OCI-LY1 (cell line): ENCODE results near the gene SLC17A9.

Experiments
- H2AFZ ChIP-seq: fragments of 200-600 bp; sonication (generic), shearing (Covaris generic); 2 replicates; pipeline ENCODE4 v1.6.0; 2014; ENCODE audit warnings: antibody characterized with exemption, mild to moderate bottlenecking, low read length
- H3F3A ChIP-seq: fragments of 200-600 bp; sonication (generic), shearing (Covaris generic); 2 replicates; pipeline ENCODE4 v1.6.0; 2014; ENCODE audit warnings: mild to moderate bottlenecking, antibody characterized with exemption, low read length, moderate library complexity; ENCODE audit not compliant: insufficient read depth
- H3K27ac ChIP-seq: fragments of 200-600 bp; sonication (generic); 2 replicates; pipeline ENCODE4 v1.5.1; 2014; ENCODE audit warnings: low read length, mixed run types, mild to moderate bottlenecking, low read depth; ENCODE audit not compliant: poor library complexity, severe bottlenecking
- H3K27me3 ChIP-seq: fragments of 200-600 bp; sonication (generic); 2 replicates; pipeline ENCODE4 v1.6.0; 2014; ENCODE audit warnings: antibody characterized with exemption, mild to moderate bottlenecking, low read length, moderate library complexity; ENCODE audit not compliant: insufficient read depth
- H3K36me3 ChIP-seq: fragments of 200-600 bp; sonication (generic); 2 replicates; pipeline ENCODE4 v1.6.1; 2014; ENCODE audit warnings: mild to moderate bottlenecking, antibody characterized with exemption, low read length, moderate library complexity, mixed read lengths; ENCODE audit not compliant: insufficient read depth
- H3K4me1 ChIP-seq: fragments of 200-600 bp; sonication (generic); 2 replicates; pipeline ENCODE4 v1.5.1; 2014; ENCODE audit warnings: mild to moderate bottlenecking, low read length, moderate library complexity; ENCODE audit not compliant: insufficient read depth, severe bottlenecking
- H3K4me2 ChIP-seq: fragments of 200-600 bp; sonication (generic), shearing (Covaris generic); 2 replicates; pipeline ENCODE4 v1.6.1; 2014; ENCODE audit warnings: low read length
- H3K4me3 ChIP-seq: fragments of 200-600 bp; sonication (generic); 2 replicates; pipeline ENCODE4 v1.5.1; 2014; ENCODE audit warnings: low read length, low read depth, mild to moderate bottlenecking, mixed read lengths; ENCODE audit not compliant: poor library complexity, severe bottlenecking
- H3K79me2 ChIP-seq: fragments of 200-600 bp; shearing (Covaris generic); 2 replicates; pipeline ENCODE4 v1.6.1; 2016; ENCODE audit warnings: mixed run types, low read length, mixed read lengths; ENCODE audit not compliant: insufficient read depth
- H3K9ac ChIP-seq: fragments of 200-600 bp; sonication (generic), shearing (Covaris generic); 2 replicates; pipeline ENCODE4 v1.6.1; 2014; ENCODE audit warnings: mild to moderate bottlenecking, low read length, mixed read lengths
- H3K9me2 ChIP-seq: fragments of 200-600 bp; sonication (generic), shearing (Covaris generic); 2 replicates; pipeline ENCODE4 v1.6.1; 2014; ENCODE audit warnings: low read depth, mild to moderate bottlenecking, low read length, mixed read lengths
- H3K9me3 ChIP-seq: fragments of 200-600 bp; shearing (Covaris generic); 2 replicates; pipeline ENCODE4 v1.6.1; 2014; ENCODE audit warnings: low read length, mixed read lengths
- H4K20me1 ChIP-seq: fragments of 200-600 bp; sonication (generic), shearing (Covaris generic); 2 replicates; pipeline ENCODE4 v1.6.0; 2016; ENCODE audit warnings: mild to moderate bottlenecking, low read length; ENCODE audit not compliant: insufficient read depth
- EZH2 ChIP-seq: fragments of 200-600 bp; sonication (generic), shearing (Covaris generic); IDR thresholded peaks from 2 replicates; pipeline ENCODE4 v1.8.0; 2017; ENCODE audit warnings: borderline replicate concordance, mixed run types, mild to moderate bottlenecking, antibody characterized with exemption, low read length, moderate library complexity, mixed read lengths
- TF ChIP-seq, protein P1 (sequence below): fragments of 200-600 bp; sonication (generic), shearing (Covaris generic); IDR thresholded peaks from 2 replicates; pipeline ENCODE4 v1.5.1; 2017; ENCODE audit warnings: mild to moderate bottlenecking, antibody characterized with exemption, low read length, moderate library complexity, mixed read lengths

Gene SLC17A9

GRCh38 chr20:63000036-63000435, 47.5 kb downstream of the SLC17A9 start:
- H3K9me2 ChIP-seq: no peaks in the 10 kb centered on the region
- no peaks in the 10 kb centered on the region for H4K20me1 ChIP-seq
- TF ChIP-seq EZH2: no peak
- TF ChIP-seq, protein P1, sequence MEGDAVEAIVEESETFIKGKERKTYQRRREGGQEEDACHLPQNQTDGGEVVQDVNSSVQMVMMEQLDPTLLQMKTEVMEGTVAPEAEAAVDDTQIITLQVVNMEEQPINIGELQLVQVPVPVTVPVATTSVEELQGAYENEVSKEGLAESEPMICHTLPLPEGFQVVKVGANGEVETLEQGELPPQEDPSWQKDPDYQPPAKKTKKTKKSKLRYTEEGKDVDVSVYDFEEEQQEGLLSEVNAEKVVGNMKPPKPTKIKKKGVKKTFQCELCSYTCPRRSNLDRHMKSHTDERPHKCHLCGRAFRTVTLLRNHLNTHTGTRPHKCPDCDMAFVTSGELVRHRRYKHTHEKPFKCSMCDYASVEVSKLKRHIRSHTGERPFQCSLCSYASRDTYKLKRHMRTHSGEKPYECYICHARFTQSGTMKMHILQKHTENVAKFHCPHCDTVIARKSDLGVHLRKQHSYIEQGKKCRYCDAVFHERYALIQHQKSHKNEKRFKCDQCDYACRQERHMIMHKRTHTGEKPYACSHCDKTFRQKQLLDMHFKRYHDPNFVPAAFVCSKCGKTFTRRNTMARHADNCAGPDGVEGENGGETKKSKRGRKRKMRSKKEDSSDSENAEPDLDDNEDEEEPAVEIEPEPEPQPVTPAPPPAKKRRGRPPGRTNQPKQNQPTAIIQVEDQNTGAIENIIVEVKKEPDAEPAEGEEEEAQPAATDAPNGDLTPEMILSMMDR: no peak
- H3K9me3 ChIP-seq: no peaks in the 10 kb centered on the region
- H3K9ac ChIP-seq: no peak overlapping the region
- no peaks in the 10 kb centered on the region for H3K4me1 ChIP-seq
- H3K79me2 ChIP-seq: no peaks in the 10 kb centered on the region
- H3K27me3 ChIP-seq: no peaks in the 10 kb centered on the region; the same call in 1 of the 2 replicates
- H3K27ac ChIP-seq: no peak overlapping the region
- no peak overlapping the region for H3K4me3 ChIP-seq
- no peaks in the 10 kb centered on the region for H3K36me3 ChIP-seq
- no peak overlapping the region for H2AFZ ChIP-seq
- no peaks in the 10 kb centered on the region for H3F3A ChIP-seq
- H3K4me2 ChIP-seq: no peak overlapping the region

DNA sequence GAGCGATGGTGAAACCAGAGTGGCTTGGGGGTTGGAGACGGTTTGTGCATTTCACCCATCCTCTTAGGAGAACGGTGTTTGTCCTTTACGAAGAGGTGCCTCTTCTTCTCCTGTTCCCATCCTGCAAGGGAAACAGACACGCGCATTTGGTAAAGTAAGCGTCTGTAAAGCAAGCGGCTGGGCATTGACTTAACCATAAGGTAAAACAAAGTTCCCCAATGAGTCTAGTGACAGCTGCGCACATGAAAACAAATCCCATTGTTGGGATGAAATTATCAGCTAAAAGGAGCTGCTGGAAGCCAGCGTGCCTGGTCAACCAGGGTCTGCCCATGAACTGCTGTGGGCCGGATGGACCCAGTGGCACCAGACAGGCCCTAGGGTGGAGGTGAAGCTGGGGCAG, 48.4 kb downstream of the SLC17A9 start:
- no peaks in the 10 kb centered on the region for H3K9me2 ChIP-seq
- H3F3A ChIP-seq: no peaks in the 10 kb centered on the region
- no peak overlapping the region for H2AFZ ChIP-seq
- no peaks in the 10 kb centered on the region; the same call in 1 of the 2 replicates for H3K27me3 ChIP-seq
- no peak overlapping the region for H3K4me3 ChIP-seq
- H3K9me3 ChIP-seq: no peaks in the 10 kb centered on the region
- no peaks in the 10 kb centered on the region for H3K36me3 ChIP-seq
- H3K9ac ChIP-seq: no peak overlapping the region
- TF ChIP-seq, protein P1: no peak
- TF ChIP-seq EZH2: no peak
- no peaks in the 10 kb centered on the region for H3K79me2 ChIP-seq
- H4K20me1 ChIP-seq: no peaks in the 10 kb centered on the region
- H3K4me1 ChIP-seq: no peaks in the 10 kb centered on the region
- no peak overlapping the region for H3K27ac ChIP-seq
- H3K4me2 ChIP-seq: no peak overlapping the region

- H3K27ac ChIP-seq: no peak overlapping the region
- no peaks in the 10 kb centered on the region for H3K79me2 ChIP-seq
- H2AFZ ChIP-seq: no peak overlapping the region
- H3K4me3 ChIP-seq: no peak overlapping the region
- H3K9me2 ChIP-seq: no peaks in the 10 kb centered on the region
- H3K4me2 ChIP-seq: no peak overlapping the region
- H4K20me1 ChIP-seq: no peaks in the 10 kb centered on the region
- H3K9me3 ChIP-seq: no peaks in the 10 kb centered on the region
- H3K27me3 ChIP-seq: no peaks in the 10 kb centered on the region; the same call in 1 of the 2 replicates
- H3K9ac ChIP-seq: no peak overlapping the region
- no peaks in the 10 kb centered on the region for H3K36me3 ChIP-seq
- no peaks in the 10 kb centered on the region for H3K4me1 ChIP-seq
- no peak for TF ChIP-seq EZH2
- TF ChIP-seq, protein P1: no peak
- no peaks in the 10 kb centered on the region for H3F3A ChIP-seq
These were observed 50.0 kb downstream of the SLC17A9 start for GRCh38 chr20:63002511-63002910.
